K562 (cell line): ENCODE results near the gene GET3. TPM values are rescaled to one million over a fixed set of nuclear protein-coding genes. Genes with fewer than 3 reads are reported as not detected.

Source experiments
- ATAC-seq: fragments of 200-7000 bp; cut with Tn5 transposase; 3 replicates; pipeline ENCODE4 v1.9.1; 2020; ENCODE audit warnings: moderate library complexity
- BruUV-seq: library from RNA; stranded (reverse); fragments of 400-500 nt; replicated peaks from 2 replicates; lab custom pipeline; 2021; lab: Mats Ljungman, UMichigan
- CTCF ChIA-PET: fragments of 300-600 bp; formaldehyde crosslinking; extraction: SDS; loops from one replicate; lab custom pipeline; 2021; ENCODE audit warnings: low intra/inter-chr PET ratio; lab: Yijun Ruan, JAX
- POLR2A ChIA-PET: fragments of 300-600, 350-650 bp; sonication (Branson Sonifier 250); formaldehyde crosslinking; extraction: SDS; loops from one replicate; lab custom pipeline; 2021; ENCODE audit warnings: antibody characterized with exemption, inconsistent platforms; lab: Yijun Ruan, JAX
- DNase-seq, 4 experiments: peaks; one replicate each; pipeline versions ENCODE4 v3.0.0 to v3.0.0-alpha.2; 2011 to 2018; ENCODE audit warnings: low spot score in 3 of 4, mixed read lengths in 3 of 4; ENCODE audit errors: extremely low read depth in 1 of 4
- FAIRE-seq: peaks from 2 replicates; lab custom pipeline; 2011; peaks lifted over from hg19 to GRCh38; lab: Jason Lieb, UNC
- H2AFZ ChIP-seq: 2 replicates; pipeline ENCODE4 v1.6.0; 2011; ENCODE audit warnings: low read depth, low read length, control low read depth, inconsistent platforms
- H3K27ac ChIP-seq: fragments of 200-600 bp; 3 replicates; pipeline ENCODE4 v1.8.0; 2011; ENCODE audit warnings: low read depth, mild to moderate bottlenecking, control low read depth, inconsistent platforms, low read length, moderate library complexity, mixed read lengths; ENCODE audit errors: extremely low read depth
- H3K27me3 ChIP-seq, 2 experiments: fragments of 300-600 bp in 1 of 2; 2 replicates in 1 of 2; 3 replicates in 1 of 2; pipeline versions ENCODE4 v1.6.0 to v1.8.0; 2011; ENCODE audit warnings: inconsistent platforms in 2 of 2, low read length in 2 of 2, mild to moderate bottlenecking in 1 of 2, mixed read lengths in 1 of 2, moderate library complexity in 1 of 2; ENCODE audit not compliant: control insufficient read depth in 2 of 2, insufficient read depth in 2 of 2
- H3K36me3 ChIP-seq: fragments of 300-600 bp; 3 replicates; pipeline ENCODE4 v1.8.0; 2011; ENCODE audit warnings: mild to moderate bottlenecking, low read length, inconsistent platforms; ENCODE audit not compliant: control insufficient read depth, insufficient read depth
- H3K4me1 ChIP-seq, 2 experiments: fragments of 200-600 bp in 1 of 2; replicated peaks in 1 of 2; 2 replicates in 1 of 2; 3 replicates in 1 of 2; pipeline versions ENCODE4 v1.5.1 to v1.8.0; 2011; ENCODE audit warnings: inconsistent platforms in 2 of 2, low read length in 2 of 2, mild to moderate bottlenecking in 1 of 2, mixed read lengths in 1 of 2, moderate library complexity in 1 of 2; ENCODE audit not compliant: control insufficient read depth in 2 of 2, insufficient read depth in 2 of 2
- H3K4me2 ChIP-seq: 2 replicates; pipeline ENCODE4 v1.6.1; 2011; ENCODE audit warnings: low read length, control low read depth, inconsistent platforms, mixed read lengths; ENCODE audit not compliant: insufficient read depth
- H3K4me3 ChIP-seq: fragments of 200-600 bp; sonication (generic), shearing (Covaris generic); 2 replicates; pipeline ENCODE4 v1.5.1; 2016; ENCODE audit warnings: control low read depth, inconsistent platforms
- H3K79me2 ChIP-seq: fragments of 200-600 bp; 3 replicates; pipeline ENCODE4 v1.8.0; 2011; ENCODE audit warnings: low read length, inconsistent platforms; ENCODE audit not compliant: control insufficient read depth, insufficient read depth
- H3K9ac ChIP-seq, 2 experiments: 2 replicates each; pipeline versions ENCODE4 v1.6.0 to v1.6.1; 2011; ENCODE audit warnings: low read depth in 2 of 2, low read length in 2 of 2, control low read depth in 1 of 2, inconsistent platforms in 1 of 2, mild to moderate bottlenecking in 1 of 2, mixed read lengths in 1 of 2; ENCODE audit not compliant: insufficient read depth in 1 of 2
- H3K9me1 ChIP-seq: one replicate; pipeline ENCODE4 v1.6.0; 2011; ENCODE audit warnings: inconsistent platforms, mild to moderate bottlenecking, low read length, moderate library complexity; ENCODE audit not compliant: control insufficient read depth, insufficient read depth
- H3K9me3 ChIP-seq: replicated peaks from 2 replicates; pipeline ENCODE4 v1.5.1; 2011; ENCODE audit warnings: low read depth, low read length, inconsistent platforms; ENCODE audit not compliant: control insufficient read depth, insufficient read depth
- H4K20me1 ChIP-seq: replicated peaks from 2 replicates; pipeline ENCODE4 v1.6.1; 2011; ENCODE audit warnings: low read length, inconsistent platforms, mixed read lengths; ENCODE audit not compliant: control insufficient read depth, insufficient read depth
- KLF1 ChIP-seq: fragments of 450-650 bp; IDR thresholded peaks from 2 replicates; pipeline ENCODE4 v1.6.1; 2016; ENCODE audit warnings: missing genetic modification characterization, missing compliant biosample characterization
- NR2C2 ChIP-seq, 2 experiments: fragments of 200-800 bp in 1 of 2; sonication (Bioruptor generic) in 1 of 2; sonication (generic) in 1 of 2; formaldehyde crosslinking in 1 of 2; IDR thresholded peaks; 2 replicates each; pipeline versions ENCODE4 v1.6.1 to v1.8.0; 2016 to 2022; ENCODE audit warnings: mild to moderate bottlenecking in 1 of 2, missing compliant biosample characterization in 1 of 2, missing genetic modification characterization in 1 of 2, missing genetic modification reagents in 1 of 2
- SIRT6 ChIP-seq: IDR thresholded peaks from one replicate; pipeline ENCODE4 v1.6.1; 2012; ENCODE audit warnings: low read depth, mild to moderate bottlenecking, control low read depth, inconsistent platforms, low read length, moderate library complexity
- SIX5 ChIP-seq, 2 experiments: IDR thresholded peaks; 2 replicates each; pipeline ENCODE4 v1.6.1; 2011; ENCODE audit warnings: low read length in 2 of 2, borderline replicate concordance in 1 of 2, low read depth in 1 of 2, mild to moderate bottlenecking in 1 of 2, moderate library complexity in 1 of 2; ENCODE audit not compliant: insufficient read depth in 1 of 2
- SOX6 ChIP-seq: fragments of 450-650 bp; IDR thresholded peaks from 2 replicates; pipeline ENCODE4 v1.6.1; 2014; ENCODE audit warnings: mild to moderate bottlenecking
- ZNF766 ChIP-seq: fragments of 200-800 bp; sonication (Bioruptor generic); conservative IDR thresholded peaks from 2 replicates; pipeline ENCODE4 v1.6.1; 2016; ENCODE audit warnings: missing genetic modification characterization, missing compliant biosample characterization
- WGBS: fragments of 100-300 bp; shearing (Covaris generic); methylation state at CpG from one replicate; pipeline ENCODE4 v1.1.6; 2016; ENCODE audit warnings: low coverage, mixed read lengths; ENCODE audit not compliant: insufficient coverage; ENCODE audit errors: missing lambda C conversion rate; 5-methylcytosine and 5-hydroxymethylcytosine counted together
- in situ Hi-C: fragments of 300-500 bp; cut with MboI; formaldehyde crosslinking; loops from 4 replicates; pipeline ENCODE4 v1.15.0; 2018; ENCODE audit warnings: inconsistent platforms, mixed read lengths
- intact Hi-C: fragments of 100-400 bp; cut with micrococcal nuclease; formaldehyde crosslinking; loops from 2 replicates; pipeline ENCODE4 v1.14.2; 2022
- polyA plus RNA-seq, 8 experiments: library from polyadenylated mRNA; depleted of rRNA in 4 of 8; stranded (reverse) in 5 of 8; unstranded in 3 of 8; fragments of >200 nt; fragmentation: Nextera tagmentation in 2 of 8; fragmentation: Illumina TruSeq in 1 of 8; extraction: Ambion mirVana in 2 of 8; extraction: Trizol in 1 of 8; gene quantifications; 2 replicates each; pipeline versions ENCODE4 v1.2.1 to v1.2.3, GENCODE V29; 2011 to 2014; ENCODE audit warnings: inconsistent platforms in 1 of 8, missing spikeins in 1 of 8
- total RNA-seq, 7 experiments: library from RNA; depleted of rRNA in 6 of 7; stranded (reverse); fragments of >200 nt in 6 of 7; fragmentation: Illumina TruSeq in 2 of 7; extraction: Trizol in 2 of 7; gene quantifications; 2 replicates each; pipeline versions ENCODE4 v1.2.1 to v1.2.3, GENCODE V29; 2011 to 2021; ENCODE audit warnings: low replicate concordance in 1 of 7
- TF ChIP-seq, protein P1 (sequence below): fragments of 200-800 bp; sonication (Bioruptor generic); IDR thresholded peaks from 2 replicates; pipeline ENCODE4 v1.6.1; 2017; ENCODE audit warnings: missing genetic modification characterization, missing compliant biosample characterization

The GET3 gene
- total and polyA plus RNA-seq, 9 of the 15 experiments (the other 6 are each of a cell fraction or from before 2014, with no cell fraction given): 8.3 to 83.5 (median 51.8) TPM

DNA sequence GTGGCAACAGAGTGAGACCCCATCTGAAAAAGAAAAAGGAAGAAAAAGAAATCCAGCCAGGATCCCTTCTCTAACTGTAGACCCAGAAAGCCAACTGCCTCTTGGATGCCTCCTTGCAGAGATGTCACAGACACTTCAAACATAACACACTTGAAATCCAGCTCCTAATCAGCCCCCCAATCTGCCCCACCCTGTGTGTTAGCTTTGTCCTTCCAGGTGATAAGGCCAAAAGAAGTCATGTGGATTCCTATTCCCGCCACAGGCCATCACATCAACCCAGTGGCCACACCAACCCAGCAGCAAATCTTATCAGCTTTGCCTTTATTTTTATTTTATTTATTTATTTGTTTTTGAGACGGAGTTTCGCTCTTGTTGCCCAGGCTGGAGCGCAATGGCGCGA lies 22.4 kb downstream of the GET3 start:
- BruUV-seq: no TSS peak
- ChIA-PET CTCF (no interaction called here), POLR2A (interaction anchor here (0.5 to 2.6 kb wide), 7 partner anchors 10 to 174 kb away, joined by 3 to 17 read pairs (median 4); partner anchors contain the start of gene FARSA)
- no peak overlapping the region for H2AFZ ChIP-seq
- 30% methylated on average over 3 of the region's 6 CpGs for WGBS
- no peak for FAIRE-seq
- peak in 1 of 4 experiments; percentile 38 for DNase-seq
- in situ Hi-C loops (no loop called here), intact Hi-C loops (loop anchor here (1.0 kb wide), 1 partner anchor 37 kb away; no protein-coding TSS in a partner anchor)
- no peak overlapping the region for H3K4me3 ChIP-seq
- no peaks in the 10 kb centered on the region for H3K79me2 ChIP-seq
- H3K9me3 ChIP-seq: no peaks in the 10 kb centered on the region
- H3K36me3 ChIP-seq: peaks cover 6% of the 10 kb centered on the region; the same call in 1 of the 3 replicates
- ATAC-seq: no peak
- H3K9ac ChIP-seq: no peak overlapping the region
- H3K4me1 ChIP-seq: peaks cover 5 to 40% of the 10 kb centered on the region in 2 experiments; a peak in 3 of 5 replicates
- H3K4me2 ChIP-seq: no peak overlapping the region
- no peaks in the 10 kb centered on the region for H4K20me1 ChIP-seq
- no peaks in the 10 kb centered on the region; a peak in 1 of 5 replicates for H3K27me3 ChIP-seq
- H3K9me1 ChIP-seq: no peaks in the 10 kb centered on the region
- H3K27ac ChIP-seq: no peak overlapping the region
- peak; percentile 70; the same call in 1 of the 2 replicates for TF ChIP-seq SOX6
- TF ChIP-seq SIRT6: no peak
- TF ChIP-seq SIX5 (IDR thresholded peaks at IDR 0.05; ENCODE audit: borderline replicate concordance in 1 of 2, insufficient read depth in 1 of 2, low read depth in 1 of 2, low read length in 2 of 2): no peak
- TF ChIP-seq, protein P1, sequence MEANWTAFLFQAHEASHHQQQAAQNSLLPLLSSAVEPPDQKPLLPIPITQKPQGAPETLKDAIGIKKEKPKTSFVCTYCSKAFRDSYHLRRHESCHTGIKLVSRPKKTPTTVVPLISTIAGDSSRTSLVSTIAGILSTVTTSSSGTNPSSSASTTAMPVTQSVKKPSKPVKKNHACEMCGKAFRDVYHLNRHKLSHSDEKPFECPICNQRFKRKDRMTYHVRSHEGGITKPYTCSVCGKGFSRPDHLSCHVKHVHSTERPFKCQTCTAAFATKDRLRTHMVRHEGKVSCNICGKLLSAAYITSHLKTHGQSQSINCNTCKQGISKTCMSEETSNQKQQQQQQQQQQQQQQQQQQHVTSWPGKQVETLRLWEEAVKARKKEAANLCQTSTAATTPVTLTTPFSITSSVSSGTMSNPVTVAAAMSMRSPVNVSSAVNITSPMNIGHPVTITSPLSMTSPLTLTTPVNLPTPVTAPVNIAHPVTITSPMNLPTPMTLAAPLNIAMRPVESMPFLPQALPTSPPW: 0 out of 2 replicates have a peak, but pooled peaks have one; percentile 12
- no peak for TF ChIP-seq NR2C2 (CRISPR knock-in tag; IDR thresholded peaks at IDR 0.05)
- TF ChIP-seq NR2C2 (tag; IDR thresholded peaks at IDR 0.05): peak; percentile 28; the same call in 1 of the 2 replicates
- TF ChIP-seq ZNF766 (CRISPR knock-in tag): no peak
- TF ChIP-seq KLF1 (tag): peak; percentile 74
- TF ChIP-seq, all 486 proteins: peak for 4
